GM12872 (cell line): ENCODE results near the gene CYREN.

Source experiments
- TF ChIP-seq, protein P1 (sequence below): IDR thresholded peaks from 3 replicates; pipeline ENCODE4 v1.5.1; 2011; ENCODE audit warnings: low read depth, mild to moderate bottlenecking, low read length, moderate library complexity; ENCODE audit not compliant: insufficient read depth

The CYREN gene

DNA sequence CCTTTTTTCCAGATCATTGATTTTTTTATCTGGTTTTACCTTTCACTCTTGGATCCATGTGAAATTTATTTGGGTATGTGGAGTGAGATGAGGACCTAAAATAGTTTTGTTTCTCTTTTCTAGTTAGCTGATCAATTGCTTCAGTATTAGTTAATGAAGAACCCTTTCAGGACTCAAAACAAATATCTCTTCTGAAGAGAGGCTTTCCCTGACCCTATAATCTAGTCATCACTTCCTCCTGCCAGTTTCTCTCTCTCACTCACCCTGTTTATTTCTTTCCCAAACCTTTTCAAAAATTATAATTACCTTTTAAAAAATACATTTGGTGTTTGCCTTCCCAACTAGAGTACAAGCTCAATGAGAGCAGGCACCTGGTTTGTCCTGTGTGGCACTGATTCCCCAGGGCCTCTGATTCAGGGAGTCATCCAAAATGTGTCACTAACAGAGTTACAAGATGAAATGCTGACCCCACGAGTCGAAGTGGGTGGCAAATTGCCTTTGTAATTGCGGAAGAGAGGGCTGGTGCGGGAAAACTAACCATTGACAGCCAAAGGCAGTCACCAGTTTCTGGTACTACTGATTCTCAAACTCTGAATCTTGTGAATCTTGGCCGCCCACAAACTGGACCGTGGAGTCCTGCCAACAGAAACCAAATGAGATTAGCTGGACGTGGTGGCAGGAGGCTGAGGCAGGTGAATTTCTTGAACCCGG is 20.3 kb downstream of the CYREN start:
- TF ChIP-seq, protein P1, sequence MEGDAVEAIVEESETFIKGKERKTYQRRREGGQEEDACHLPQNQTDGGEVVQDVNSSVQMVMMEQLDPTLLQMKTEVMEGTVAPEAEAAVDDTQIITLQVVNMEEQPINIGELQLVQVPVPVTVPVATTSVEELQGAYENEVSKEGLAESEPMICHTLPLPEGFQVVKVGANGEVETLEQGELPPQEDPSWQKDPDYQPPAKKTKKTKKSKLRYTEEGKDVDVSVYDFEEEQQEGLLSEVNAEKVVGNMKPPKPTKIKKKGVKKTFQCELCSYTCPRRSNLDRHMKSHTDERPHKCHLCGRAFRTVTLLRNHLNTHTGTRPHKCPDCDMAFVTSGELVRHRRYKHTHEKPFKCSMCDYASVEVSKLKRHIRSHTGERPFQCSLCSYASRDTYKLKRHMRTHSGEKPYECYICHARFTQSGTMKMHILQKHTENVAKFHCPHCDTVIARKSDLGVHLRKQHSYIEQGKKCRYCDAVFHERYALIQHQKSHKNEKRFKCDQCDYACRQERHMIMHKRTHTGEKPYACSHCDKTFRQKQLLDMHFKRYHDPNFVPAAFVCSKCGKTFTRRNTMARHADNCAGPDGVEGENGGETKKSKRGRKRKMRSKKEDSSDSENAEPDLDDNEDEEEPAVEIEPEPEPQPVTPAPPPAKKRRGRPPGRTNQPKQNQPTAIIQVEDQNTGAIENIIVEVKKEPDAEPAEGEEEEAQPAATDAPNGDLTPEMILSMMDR: no peak

DNA sequence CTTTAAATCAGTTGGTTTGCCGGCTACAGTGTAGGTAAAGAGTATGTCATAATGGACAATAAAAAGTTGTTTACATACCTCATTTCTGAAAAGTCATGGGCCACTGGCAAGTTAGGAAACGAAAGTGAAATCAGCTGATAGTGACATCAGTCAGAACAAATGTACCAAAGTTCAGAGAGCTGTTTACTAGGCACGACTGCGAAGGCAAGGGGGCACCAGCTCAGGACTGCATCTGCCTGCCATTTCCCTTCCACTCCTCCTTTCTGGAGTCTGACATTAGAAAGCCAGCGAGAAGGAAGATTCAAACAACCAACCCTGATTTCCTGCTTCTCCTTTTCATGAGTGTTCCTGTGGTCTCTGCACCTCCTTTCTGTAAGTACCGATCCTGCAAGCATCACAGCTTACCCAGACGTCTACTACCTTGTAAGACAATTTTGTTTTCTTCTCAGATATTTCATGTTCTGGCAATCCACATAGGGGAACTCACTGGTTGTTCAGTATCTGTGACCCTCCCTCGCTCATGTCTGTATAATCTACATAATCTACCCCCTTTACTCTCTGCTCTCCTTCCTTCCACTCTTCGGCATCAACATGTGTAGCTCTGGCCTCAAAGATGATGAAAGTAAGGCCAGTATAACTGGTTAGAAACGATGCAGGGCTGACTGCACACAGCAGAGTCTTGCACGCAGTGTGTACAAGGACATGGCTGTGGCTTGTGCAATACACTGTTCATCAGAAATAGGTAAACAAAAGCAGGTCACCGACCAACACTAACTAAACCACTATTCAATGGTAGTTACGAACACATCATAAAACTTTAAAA is 22.4 kb downstream of the CYREN start, which contains the start of gene TMEM140:
Gene TMEM140, plus strand, starts transcription at position 174 of the 823 bp plus-strand sequence. CDS start 16,370 bp downstream, outside the sequence.
- TF ChIP-seq, protein P1: no peak; the same call in 2 of the 3 replicates

DNA sequence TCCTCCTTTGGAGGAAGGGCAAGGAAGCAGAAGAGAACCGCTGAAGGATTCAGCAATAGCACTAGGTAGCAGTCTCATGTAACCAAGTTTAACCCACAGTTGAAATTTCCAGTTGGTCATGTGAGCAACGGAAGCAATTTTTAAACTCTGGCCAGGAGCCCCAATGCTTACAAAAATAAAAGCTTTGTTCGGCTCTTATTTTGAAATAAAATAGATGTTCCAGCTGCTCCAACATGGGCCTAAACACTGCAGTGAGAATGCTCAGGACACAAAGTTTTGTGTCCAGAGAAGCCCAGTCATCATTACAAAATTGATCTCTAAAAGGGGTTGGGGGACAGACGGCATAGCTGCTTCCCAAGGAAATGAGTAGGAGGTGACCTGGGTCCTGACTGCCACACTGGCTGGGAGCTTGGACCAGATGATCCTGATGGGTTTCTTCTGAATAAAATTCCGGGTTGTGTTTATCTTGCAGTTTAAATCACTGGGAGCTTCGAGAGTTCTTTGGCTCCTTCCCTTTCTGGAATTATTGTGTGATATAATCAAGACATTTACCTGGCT is 23.1 kb downstream of the CYREN start:
- TF ChIP-seq, protein P1: no peak

DNA sequence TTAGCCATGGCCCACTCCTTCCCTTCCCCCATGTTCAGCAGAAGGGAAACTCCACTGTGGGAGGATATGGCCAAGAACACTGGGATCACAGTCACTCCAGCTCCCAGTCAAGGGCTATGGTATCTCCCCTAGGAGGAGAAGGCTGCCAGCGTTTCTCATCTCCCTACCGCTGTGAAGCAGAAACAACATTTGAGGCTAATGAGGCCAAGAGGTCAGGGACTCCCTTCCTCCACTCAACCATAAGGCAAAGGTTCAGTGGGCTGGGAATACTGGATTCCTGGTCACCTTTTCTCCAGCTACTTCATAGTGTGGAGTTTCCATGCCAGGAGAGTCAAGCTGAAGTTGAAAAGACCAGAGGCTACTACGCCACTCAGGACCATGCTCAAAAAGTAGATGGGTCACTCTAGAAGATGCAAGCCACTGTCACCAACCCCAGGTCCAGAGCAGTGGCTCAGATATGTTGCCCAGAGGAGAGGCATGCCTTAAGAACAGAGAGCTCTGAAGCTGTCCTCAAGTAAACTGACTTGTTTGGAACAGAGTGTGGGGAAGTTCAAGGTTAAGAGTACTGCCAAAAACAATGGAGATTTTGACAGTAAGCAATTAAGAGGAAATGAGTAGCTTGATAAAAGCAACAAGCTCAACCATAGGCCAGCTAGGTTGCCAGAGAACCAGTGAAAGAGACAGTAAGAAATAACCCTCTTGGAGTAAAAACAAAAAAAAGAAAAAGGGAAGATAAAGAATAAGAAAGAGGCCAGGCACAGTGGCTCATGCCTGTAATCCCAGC is 26.4 kb downstream of the CYREN start:
- TF ChIP-seq, protein P1: no peak

DNA sequence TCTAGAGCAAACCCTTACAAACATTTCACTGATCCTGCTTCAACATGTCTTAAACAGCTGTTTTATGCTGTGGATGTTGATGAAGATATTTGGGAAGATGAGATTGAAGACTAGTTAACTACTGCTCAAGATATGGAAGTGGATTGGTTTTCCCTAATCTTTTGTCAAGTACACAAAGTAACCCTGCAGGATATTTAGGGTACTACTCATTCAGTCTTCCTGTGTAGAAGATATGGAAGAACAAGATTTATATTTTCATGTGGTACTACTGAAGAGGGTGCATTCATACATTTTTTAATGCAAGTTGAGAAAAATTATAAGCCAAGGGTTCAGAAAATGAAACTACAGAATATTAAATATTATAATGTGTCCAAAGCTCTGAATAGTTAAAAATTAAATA is 40.9 kb downstream of the CYREN start:
- TF ChIP-seq, protein P1: no peak

DNA sequence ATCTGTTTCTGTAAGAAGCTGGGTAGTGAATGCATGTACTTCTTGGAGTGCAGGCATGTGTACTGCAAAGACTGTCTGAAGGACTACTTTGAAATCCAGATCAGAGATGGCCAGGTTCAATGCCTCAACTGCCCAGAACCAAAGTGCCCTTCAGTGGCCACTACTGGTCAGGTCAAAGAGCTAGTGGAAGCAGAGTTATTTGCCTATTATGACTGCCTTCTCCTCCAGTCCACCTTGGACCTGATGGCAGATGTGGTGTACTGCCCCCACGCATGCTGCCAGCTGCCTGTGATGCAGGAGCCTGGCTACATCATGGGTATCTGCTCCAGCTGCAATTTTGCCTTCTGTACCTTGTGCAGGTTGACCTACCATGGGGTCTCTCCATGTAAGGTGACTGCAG is 41.6 kb downstream of the CYREN start:
- TF ChIP-seq, protein P1: no peak

DNA sequence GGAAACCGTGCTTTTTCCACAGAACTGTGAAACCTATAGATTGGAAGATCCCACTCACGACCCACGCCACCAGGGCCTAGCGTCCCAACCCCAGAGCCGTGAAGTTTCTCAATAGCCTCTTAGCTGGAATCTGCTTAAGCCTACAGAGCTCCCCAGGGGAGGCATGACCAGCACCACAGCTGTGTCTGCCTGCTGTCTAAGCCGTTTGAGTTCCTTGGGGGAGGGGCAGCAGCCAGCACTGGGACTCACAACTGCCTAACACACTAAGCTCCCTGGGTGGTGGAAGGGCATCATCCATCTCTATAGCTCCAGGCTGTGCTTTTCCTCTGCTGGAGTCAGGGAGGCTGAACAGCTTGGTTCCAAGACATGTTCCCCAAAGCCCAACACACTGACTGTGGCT is 48.6 kb downstream of the CYREN start:
- TF ChIP-seq, protein P1: no peak
